ENCODE measurements around the gene CDC42BPA.

DNA sequence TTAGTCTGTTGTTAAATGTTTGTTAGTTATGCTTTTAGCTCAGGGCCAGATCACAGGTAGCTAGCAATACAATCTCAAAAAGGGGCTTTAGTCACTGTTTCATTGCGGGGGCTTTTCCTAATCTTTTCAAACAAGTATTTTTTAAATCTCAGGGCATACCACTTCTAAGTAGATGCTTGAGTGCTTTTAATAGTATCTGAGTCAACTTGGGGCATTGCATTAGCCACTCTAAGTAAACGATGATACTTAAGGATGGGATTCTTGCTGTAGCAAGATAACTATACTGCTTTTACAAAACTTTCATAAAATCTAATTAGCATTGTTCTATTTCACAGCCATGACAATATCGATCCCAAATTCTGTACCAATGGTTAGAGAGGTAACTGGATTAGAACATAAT, 11.6 kb downstream of the CDC42BPA start:
- TF ChIP-seq RBM39 (IDR thresholded peaks at IDR 0.05; ENCODE audit: low read depth, low read length, poor library complexity, severe bottlenecking) (no peak), ERF (CRISPR knock-in tag; IDR thresholded peaks at IDR 0.05) (no peak), MAZ (IDR thresholded peaks at IDR 0.05; ENCODE audit: borderline replicate concordance, low read depth, low read length) (no peak), MAZ (CRISPR knock-in tag; IDR thresholded peaks at IDR 0.05; ENCODE audit: low read depth) (no peak), ZNF282 (IDR thresholded peaks at IDR 0.05; ENCODE audit: partially characterized antibody) (no peak), CREB1 (IDR thresholded peaks at IDR 0.05) (no peak), CREB1 (CRISPR knock-in tag; IDR thresholded peaks at IDR 0.05) (no peak)
- TF ChIP-seq, protein P1, sequence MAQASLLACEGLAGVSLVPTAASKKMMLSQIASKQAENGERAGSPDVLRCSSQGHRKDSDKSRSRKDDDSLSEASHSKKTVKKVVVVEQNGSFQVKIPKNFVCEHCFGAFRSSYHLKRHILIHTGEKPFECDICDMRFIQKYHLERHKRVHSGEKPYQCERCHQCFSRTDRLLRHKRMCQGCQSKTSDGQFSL (CRISPR knock-in tag; IDR thresholded peaks at IDR 0.05): no peak
- TF ChIP-seq, protein P2, sequence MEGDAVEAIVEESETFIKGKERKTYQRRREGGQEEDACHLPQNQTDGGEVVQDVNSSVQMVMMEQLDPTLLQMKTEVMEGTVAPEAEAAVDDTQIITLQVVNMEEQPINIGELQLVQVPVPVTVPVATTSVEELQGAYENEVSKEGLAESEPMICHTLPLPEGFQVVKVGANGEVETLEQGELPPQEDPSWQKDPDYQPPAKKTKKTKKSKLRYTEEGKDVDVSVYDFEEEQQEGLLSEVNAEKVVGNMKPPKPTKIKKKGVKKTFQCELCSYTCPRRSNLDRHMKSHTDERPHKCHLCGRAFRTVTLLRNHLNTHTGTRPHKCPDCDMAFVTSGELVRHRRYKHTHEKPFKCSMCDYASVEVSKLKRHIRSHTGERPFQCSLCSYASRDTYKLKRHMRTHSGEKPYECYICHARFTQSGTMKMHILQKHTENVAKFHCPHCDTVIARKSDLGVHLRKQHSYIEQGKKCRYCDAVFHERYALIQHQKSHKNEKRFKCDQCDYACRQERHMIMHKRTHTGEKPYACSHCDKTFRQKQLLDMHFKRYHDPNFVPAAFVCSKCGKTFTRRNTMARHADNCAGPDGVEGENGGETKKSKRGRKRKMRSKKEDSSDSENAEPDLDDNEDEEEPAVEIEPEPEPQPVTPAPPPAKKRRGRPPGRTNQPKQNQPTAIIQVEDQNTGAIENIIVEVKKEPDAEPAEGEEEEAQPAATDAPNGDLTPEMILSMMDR (CRISPR knock-in tag; IDR thresholded peaks at IDR 0.05): no peak
